Loucy (cell line): Measurements from ENCODE around the gene TPM2.
"Not testable (repeated sequence)": the region's sequence is repeated elsewhere in the genome, so short reads cannot be mapped to it uniquely, and the experiment has no call there.

Experiments
- EZH2phosphoT487 ChIP-seq: fragments of 200-600 bp; IDR thresholded peaks from 2 replicates; pipeline ENCODE4 v1.6.1; 2018; ENCODE audit warnings: antibody characterized with exemption, mild to moderate bottlenecking, moderate library complexity, borderline replicate concordance
- TF ChIP-seq, protein P1 (sequence below): fragments of 200-600 bp; sonication (generic); conservative IDR thresholded peaks from 2 replicates; pipeline ENCODE4 v1.5.1; 2014; ENCODE audit warnings: mild to moderate bottlenecking, antibody characterized with exemption, low read length

DNA sequence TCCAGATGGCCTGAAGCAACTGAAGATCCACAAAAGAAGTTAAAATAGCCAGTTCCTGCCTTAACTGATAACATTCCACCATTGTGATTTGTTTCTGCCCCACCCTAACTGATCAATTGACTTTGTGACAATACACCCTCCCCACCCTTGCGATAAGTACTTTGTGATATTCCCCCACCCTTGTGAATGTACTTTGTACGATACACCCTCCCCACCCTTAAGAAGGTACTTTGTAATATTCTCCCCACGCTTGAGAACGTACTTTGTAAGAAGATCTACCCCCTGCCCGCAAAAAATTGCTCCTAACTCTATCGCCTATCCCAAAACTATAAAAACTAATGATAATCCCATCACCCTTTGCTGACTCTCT, 52.9 kb downstream of the TPM2 start:
- not testable (repeated sequence) for TF ChIP-seq EZH2phosphoT487
- TF ChIP-seq, protein P1, sequence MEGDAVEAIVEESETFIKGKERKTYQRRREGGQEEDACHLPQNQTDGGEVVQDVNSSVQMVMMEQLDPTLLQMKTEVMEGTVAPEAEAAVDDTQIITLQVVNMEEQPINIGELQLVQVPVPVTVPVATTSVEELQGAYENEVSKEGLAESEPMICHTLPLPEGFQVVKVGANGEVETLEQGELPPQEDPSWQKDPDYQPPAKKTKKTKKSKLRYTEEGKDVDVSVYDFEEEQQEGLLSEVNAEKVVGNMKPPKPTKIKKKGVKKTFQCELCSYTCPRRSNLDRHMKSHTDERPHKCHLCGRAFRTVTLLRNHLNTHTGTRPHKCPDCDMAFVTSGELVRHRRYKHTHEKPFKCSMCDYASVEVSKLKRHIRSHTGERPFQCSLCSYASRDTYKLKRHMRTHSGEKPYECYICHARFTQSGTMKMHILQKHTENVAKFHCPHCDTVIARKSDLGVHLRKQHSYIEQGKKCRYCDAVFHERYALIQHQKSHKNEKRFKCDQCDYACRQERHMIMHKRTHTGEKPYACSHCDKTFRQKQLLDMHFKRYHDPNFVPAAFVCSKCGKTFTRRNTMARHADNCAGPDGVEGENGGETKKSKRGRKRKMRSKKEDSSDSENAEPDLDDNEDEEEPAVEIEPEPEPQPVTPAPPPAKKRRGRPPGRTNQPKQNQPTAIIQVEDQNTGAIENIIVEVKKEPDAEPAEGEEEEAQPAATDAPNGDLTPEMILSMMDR = not testable (repeated sequence)
